T-helper 9 cell (primary cell): Measurements from ENCODE around the gene CA6.
"Not testable (repeated sequence)": the region's sequence is repeated elsewhere in the genome, so short reads cannot be mapped to it uniquely, and the experiment has no call there.

ENCODE experiments used
- DNase-seq: peaks from one replicate; pipeline ENCODE4 v3.0.0-alpha.2; 2020
- total RNA-seq, 2 donors: gene quantifications; one replicate each; lab custom pipeline; 2026; lab: John Stamatoyannopoulos, UW

The CA6 gene
- total RNA-seq, result 0.14 to 0.24 reads per million in 2 donors

DNA sequence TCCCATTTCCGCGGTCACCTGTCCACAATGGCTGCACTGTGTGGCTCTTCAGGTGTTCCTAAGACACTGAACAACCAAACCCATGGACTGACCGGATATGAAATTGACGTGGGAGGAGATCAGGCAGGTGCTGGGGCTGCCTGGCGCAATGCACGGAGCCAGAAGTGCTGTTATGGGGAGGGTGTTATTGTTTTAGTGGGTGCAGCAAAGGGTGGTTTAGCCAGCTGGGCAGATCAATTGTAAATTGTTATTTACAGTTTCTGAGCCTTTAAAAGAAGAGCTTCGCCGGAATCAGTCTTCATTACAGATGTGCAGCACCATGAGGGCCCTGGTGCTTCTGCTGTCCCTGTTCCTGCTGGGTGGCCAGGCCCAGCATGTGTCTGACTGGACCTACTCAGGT, at the start of gene CA6:
Gene CA6 (plus strand): TSS at position 301 of the 400 bp plus-strand sequence. CDS start 19 bp downstream, at position 320.
- no peak for DNase-seq

DNA sequence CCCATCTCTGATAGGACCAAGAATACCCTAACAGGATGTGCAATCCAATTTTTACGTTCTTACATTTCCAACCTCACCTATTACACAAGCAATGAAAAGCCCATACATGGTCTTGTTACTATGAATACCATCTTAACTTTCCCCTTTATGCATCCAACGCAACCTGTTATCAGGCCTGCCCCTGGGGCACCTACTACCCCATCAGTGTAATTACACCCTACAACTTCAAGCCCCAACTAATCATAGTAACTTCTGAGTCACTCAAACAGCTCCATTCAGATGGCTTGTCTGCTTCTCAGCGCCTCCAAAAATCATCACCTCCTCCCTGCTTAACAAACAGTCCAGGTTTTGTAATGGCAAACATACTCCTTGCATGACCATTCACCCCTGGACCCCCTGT, 48.9 kb upstream of the CA6 start:
- not testable (repeated sequence) for DNase-seq

- DNase-seq, result not testable (repeated sequence)
Observed at GRCh38 chr1:8897505-8897904, 48.2 kb upstream of the CA6 start.

DNA sequence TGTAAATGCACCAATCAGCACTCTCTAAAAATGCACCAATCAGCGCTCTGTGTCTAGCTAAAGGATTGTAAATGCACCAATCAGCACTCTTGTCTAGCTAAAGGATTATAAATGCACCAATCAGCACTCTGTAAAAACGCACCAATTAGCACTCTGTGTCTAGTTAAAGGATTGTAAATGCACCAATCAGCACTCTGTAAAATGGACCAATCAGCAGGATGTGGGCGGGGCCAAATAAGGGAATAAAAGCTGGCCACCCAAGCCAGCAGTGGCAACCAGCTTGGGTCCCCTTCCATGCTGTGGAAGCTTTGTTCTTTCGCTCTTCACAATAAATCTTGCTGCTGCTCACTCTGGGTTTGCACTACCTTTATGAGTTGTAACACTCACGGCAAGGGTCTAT, 47.2 kb upstream of the CA6 start:
- not testable (repeated sequence) for DNase-seq

- no peak for DNase-seq
Observed at GRCh38 chr1:8899046-8899445, 46.6 kb upstream of the CA6 start.

- DNase-seq, result not testable (repeated sequence)
Observed at GRCh38 chr1:8900684-8901083, 45.0 kb upstream of the CA6 start.

GRCh38 chr1:8902765-8903164, 42.9 kb upstream of the CA6 start:
- DNase-seq, result no peak

DNA sequence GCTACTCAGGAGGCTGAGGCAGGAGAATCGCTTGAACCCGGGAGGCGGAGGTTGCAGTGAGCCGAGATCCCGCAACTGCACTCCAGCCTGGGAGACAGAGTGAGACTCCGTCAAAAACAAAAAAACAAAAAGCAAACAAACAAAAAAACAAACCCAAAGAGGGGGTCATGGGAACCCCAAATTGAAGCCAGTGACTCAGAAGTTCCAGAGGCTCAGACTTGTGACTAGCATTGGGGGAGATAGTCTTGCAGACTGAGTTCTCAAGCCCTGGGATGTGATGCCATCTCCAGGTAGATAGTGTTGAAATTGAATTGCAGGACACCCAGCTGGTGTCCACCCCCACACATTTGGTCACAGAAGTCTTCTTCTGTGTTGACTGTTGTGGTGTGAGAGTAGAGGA, 42.3 kb upstream of the CA6 start:
- no peak for DNase-seq

DNA sequence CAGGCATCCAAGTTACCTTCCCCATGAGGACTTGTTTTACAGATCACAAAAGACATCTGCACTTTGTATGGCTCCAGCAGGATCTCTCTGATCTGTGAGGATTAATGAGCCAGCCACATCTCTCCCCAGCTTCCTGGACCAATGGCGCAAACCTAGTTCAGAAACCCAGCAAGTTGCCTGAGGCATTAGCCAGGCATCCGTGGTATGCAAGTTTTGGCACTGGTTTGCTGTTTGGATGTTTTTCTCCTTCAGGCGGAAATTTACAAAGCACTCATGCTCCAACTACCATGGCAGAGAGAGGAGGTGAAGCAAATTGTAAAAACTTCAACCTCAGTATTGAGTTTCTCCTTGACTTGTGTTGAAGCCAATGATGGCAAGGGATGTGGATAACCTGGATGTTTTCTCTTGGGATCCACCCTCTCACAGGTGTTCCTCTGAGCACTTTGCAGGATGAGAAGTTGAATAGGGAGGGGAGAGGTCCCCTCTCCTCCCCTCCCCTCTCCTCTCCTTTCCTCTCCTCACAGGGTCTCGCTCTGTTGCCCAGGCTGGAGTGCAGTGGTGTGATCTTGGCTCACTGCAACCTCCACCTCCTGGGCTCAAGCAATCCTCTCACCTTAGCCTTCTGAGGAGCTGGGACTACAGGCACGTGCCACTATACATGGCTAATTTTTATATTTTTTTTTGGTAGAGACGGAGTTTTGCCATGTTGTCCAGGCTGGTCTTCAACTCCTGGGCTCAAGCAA, 41.6 kb upstream of the CA6 start:
- no peak for DNase-seq

- no peak for DNase-seq
Observed at GRCh38 chr1:8905582-8906191, 40.0 kb upstream of the CA6 start.

GRCh38 chr1:8908388-8909151, 37.1 kb upstream of the CA6 start:
- DNase-seq, result no peak

GRCh38 chr1:8910331-8910730, 35.3 kb upstream of the CA6 start:
- DNase-seq, result no peak

DNA sequence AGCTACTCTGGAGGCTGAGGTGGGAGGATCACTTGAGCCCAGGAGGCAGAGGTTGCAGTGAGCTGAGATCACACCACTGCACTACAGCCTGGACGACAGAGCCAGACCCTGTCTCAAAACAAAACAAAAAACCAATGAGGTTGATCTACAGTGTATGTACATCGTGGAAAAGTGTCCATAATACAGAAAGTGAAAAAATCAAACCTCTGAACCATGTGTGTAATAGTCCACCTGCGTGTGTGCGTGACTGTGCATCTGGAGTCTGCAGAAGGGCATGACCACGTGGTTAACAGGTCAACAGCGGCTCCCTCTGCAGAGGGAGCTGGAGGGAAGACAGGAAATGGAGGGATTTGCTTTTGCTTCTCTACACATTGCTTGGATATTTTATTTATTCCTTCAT, 34.8 kb upstream of the CA6 start:
- no peak for DNase-seq

GRCh38 chr1:8911416-8912309, 34.0 kb upstream of the CA6 start:
- no peak for DNase-seq

DNA sequence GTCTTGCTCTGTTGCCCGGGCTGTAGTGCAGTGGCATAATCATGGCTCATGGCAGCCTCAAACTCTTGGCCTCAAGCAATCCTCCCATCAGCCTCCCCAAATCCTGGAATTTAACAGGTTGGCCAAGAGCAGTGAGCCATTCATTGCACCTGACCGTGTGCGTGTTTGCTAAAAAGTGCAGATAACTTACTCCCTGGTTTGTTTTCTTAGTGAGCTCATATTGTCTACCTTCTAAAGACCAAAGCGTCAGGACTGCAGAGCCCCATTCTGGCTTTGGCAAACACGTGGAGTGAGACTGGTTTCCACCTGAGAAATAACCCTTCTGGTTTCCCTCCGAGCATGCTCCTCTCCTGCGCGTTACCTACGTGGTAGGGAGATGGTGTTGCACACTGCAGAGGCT, 32.2 kb upstream of the CA6 start:
- no peak for DNase-seq

GRCh38 chr1:8914466-8914865, 31.2 kb upstream of the CA6 start:
- no peak for DNase-seq

DNA sequence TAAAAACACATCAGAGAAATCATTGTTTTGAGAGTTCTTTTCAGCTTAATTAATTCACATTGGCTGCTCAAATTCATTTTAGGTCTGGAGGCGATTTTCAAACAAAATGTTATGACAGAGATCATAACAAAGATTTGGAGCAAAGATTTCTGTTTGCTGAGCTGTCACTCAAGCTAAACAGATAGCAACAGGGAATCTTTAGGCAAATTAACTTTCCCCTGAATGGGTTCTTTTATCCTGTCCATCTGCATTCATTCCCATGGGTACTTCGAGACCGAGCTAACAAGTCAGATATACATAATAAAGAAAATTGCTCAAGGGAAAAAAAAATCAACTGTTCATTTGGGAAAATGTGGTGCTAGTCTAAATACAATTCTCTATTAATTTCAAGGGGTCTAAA, 30.2 kb upstream of the CA6 start:
- DNase-seq, result no peak

DNA sequence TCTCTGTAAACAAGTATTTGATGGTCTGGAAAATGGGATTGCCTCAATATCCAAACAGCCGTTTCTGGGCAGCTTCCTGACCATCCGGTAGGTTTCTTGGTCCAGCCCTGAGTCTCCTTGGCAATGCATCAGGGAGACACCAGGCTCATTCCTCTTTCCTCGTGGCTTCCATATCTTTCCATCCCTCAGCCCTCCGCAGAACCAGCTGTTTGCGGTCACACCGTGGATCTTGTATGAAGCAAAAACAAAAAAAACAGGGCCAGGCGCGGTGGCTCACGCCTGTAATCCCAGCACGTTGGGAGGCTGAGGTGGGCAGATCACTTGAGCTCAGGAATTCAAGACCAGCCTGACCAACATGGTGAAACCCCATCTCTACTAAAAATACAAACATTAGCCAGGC, 28.1 kb upstream of the CA6 start:
- not testable (repeated sequence) for DNase-seq

DNA sequence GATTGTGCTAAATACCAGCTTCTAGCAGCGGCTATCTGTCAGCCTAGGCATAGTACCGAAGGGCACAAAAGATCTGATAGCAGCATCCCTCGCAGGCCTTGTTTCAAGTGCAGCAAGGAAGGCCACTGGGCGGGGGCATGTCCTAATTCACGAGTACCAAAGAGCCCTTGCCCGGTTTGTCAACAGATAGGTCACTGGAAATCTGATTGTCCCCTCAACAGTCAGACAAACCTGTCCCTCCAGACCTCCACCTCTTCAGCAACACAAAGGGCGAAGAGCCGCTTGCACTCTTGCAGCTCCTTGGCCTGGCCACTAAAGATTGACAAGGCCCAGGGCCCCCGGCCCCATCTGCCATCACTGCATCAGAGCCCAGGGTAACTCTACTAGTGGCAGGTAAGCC, 22.7 kb upstream of the CA6 start:
- no peak for DNase-seq

- DNase-seq, result no peak
Observed at GRCh38 chr1:8925406-8925805, 20.3 kb upstream of the CA6 start.

DNA sequence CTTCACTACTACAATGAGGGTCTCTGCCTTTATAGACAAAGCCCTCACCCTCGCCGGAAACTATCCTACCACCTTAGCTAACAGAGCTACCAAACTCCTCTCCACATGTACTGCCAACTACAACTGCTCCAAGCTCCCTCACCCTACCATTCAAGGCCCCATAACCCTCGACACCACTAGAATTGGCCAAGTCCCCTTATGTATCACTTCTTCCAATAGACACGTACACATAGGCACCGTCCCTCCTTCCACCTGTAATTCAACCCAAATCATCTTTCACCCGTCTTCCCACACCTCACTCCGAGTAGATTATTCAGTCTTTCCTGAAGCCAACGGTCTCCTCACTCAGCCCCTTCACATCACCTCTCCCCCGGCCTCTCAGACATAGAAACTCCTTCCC, 19.7 kb upstream of the CA6 start:
- no peak for DNase-seq
